ENCODE measurements around the gene ROMO1.

DNA sequence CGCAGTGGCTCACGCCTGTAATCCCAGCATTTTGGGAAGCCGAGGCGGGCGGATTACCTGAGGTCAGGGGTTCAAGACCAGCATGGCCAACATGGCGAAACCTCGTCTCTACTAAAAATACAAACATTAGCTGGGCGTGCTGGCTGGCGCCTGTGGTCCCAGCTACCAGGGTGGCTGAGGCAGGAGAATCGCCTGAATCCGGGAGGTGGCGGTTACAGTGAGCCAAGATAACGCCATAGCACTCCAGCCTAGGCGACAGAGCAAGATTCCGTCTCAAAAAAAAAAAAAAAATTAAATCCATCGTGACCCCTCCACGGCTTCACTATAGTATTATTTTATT is 33.3 kb upstream of the ROMO1 start:
- TF ChIP-seq, protein P1, sequence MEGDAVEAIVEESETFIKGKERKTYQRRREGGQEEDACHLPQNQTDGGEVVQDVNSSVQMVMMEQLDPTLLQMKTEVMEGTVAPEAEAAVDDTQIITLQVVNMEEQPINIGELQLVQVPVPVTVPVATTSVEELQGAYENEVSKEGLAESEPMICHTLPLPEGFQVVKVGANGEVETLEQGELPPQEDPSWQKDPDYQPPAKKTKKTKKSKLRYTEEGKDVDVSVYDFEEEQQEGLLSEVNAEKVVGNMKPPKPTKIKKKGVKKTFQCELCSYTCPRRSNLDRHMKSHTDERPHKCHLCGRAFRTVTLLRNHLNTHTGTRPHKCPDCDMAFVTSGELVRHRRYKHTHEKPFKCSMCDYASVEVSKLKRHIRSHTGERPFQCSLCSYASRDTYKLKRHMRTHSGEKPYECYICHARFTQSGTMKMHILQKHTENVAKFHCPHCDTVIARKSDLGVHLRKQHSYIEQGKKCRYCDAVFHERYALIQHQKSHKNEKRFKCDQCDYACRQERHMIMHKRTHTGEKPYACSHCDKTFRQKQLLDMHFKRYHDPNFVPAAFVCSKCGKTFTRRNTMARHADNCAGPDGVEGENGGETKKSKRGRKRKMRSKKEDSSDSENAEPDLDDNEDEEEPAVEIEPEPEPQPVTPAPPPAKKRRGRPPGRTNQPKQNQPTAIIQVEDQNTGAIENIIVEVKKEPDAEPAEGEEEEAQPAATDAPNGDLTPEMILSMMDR (IDR thresholded peaks at IDR 0.05; ENCODE audit: poor library complexity) = no peak
- TF ChIP-seq EZH2phosphoT487 (IDR thresholded peaks at IDR 0.05; ENCODE audit: low read depth, severe bottlenecking, unreplicated experiment) (no peak), EZH2 (IDR thresholded peaks at IDR 0.05; ENCODE audit: borderline replicate concordance) (no peak)
